GM23248 (cell line): ENCODE data around the gene RBKS. TPM values are rescaled to one million over a fixed set of nuclear protein-coding genes. Genes with fewer than 3 reads are reported as not detected.
A peak's percentile ranks its signal among the peaks of the same experiment; 100 is the strongest.

Source experiments
- DNase-seq: peaks from one replicate; pipeline ENCODE4 v3.0.0-alpha.2; 2015
- H2AFZ ChIP-seq: fragments of 200-600 bp; sonication (generic); 2 replicates; pipeline ENCODE4 v1.6.1; 2016; ENCODE audit warnings: antibody characterized with exemption
- H3F3A ChIP-seq: fragments of 200-600 bp; sonication (generic); 2 replicates; pipeline ENCODE4 v1.6.1; 2016; ENCODE audit warnings: mild to moderate bottlenecking, antibody characterized with exemption, mixed run types; ENCODE audit not compliant: insufficient read depth
- H3K27ac ChIP-seq: fragments of 200-600 bp; sonication (generic); 2 replicates; pipeline ENCODE4 v1.5.1; 2016; ENCODE audit warnings: mild to moderate bottlenecking
- H3K27me3 ChIP-seq: fragments of 200-600 bp; sonication (generic); replicated peaks from 2 replicates; pipeline ENCODE4 v1.6.1; 2016; ENCODE audit warnings: mild to moderate bottlenecking; ENCODE audit not compliant: insufficient read depth
- H3K36me3 ChIP-seq: fragments of 200-600 bp; sonication (generic); 2 replicates; pipeline ENCODE4 v1.6.1; 2016; ENCODE audit warnings: low read depth, mild to moderate bottlenecking
- H3K4me1 ChIP-seq: fragments of 200-600 bp; sonication (generic); 2 replicates; pipeline ENCODE4 v1.6.1; 2016; ENCODE audit warnings: mild to moderate bottlenecking; ENCODE audit not compliant: insufficient read depth
- H3K4me2 ChIP-seq: fragments of 200-600 bp; sonication (generic); one replicate; pipeline ENCODE4 v1.6.1; 2016; ENCODE audit warnings: mild to moderate bottlenecking; ENCODE audit not compliant: unreplicated experiment
- H3K4me3 ChIP-seq: fragments of 200-600 bp; sonication (generic); 2 replicates; pipeline ENCODE4 v1.5.1; 2016; ENCODE audit warnings: mild to moderate bottlenecking
- H3K79me2 ChIP-seq: fragments of 200-600 bp; sonication (generic); 2 replicates; pipeline ENCODE4 v1.6.1; 2016; ENCODE audit warnings: mild to moderate bottlenecking; ENCODE audit not compliant: insufficient read depth
- H3K9ac ChIP-seq: fragments of 200-600 bp; sonication (generic); 2 replicates; pipeline ENCODE4 v1.6.1; 2016; ENCODE audit warnings: mild to moderate bottlenecking
- H3K9me2 ChIP-seq: fragments of 200-600 bp; sonication (generic); 2 replicates; pipeline ENCODE4 v1.6.1; 2016; ENCODE audit warnings: mixed run types, mild to moderate bottlenecking, moderate library complexity; ENCODE audit not compliant: insufficient read depth
- H3K9me3 ChIP-seq: fragments of 200-600 bp; sonication (generic); one replicate; pipeline ENCODE4 v1.6.1; 2017; ENCODE audit warnings: low read depth
- H4K20me1 ChIP-seq: fragments of 200-600 bp; sonication (generic); 2 replicates; pipeline ENCODE4 v1.6.0; 2016; ENCODE audit not compliant: insufficient read depth
- EZH2 ChIP-seq: fragments of 200-600 bp; sonication (generic); IDR thresholded peaks from 2 replicates; pipeline ENCODE4 v1.6.1; 2018; ENCODE audit warnings: antibody characterized with exemption, mild to moderate bottlenecking; ENCODE audit not compliant: insufficient read depth, poor library complexity, severe bottlenecking
- EZH2phosphoT487 ChIP-seq: fragments of 200-600 bp; sonication (generic); IDR thresholded peaks from 2 replicates; pipeline ENCODE4 v1.6.1; 2018; ENCODE audit warnings: antibody characterized with exemption, moderate library complexity, mild to moderate bottlenecking, low read depth; ENCODE audit not compliant: insufficient read depth
- WGBS, 2 experiments: methylation state at CpG; one replicate each; pipeline ENCODE4 v1.1.6; 2015 to 2017; ENCODE audit warnings: low lambda C conversion rate in 2 of 2, low coverage in 1 of 2; ENCODE audit errors: missing lambda C conversion rate in 2 of 2; 5-methylcytosine and 5-hydroxymethylcytosine counted together
- in situ Hi-C: fragments of 300-500 bp; cut with MboI; formaldehyde crosslinking; loops from 2 replicates; pipeline ENCODE4 v1.15.0; 2020
- polyA plus RNA-seq: library from polyadenylated mRNA; unstranded; fragments of >200 nt; fragmentation: Nextera tagmentation; extraction: Ambion mirVana; gene quantifications from 2 replicates; pipeline ENCODE4 v1.2.1, GENCODE V29; 2016
- total RNA-seq: library from RNA; depleted of rRNA; stranded (reverse); fragments of >200 nt; shearing (Covaris generic); gene quantifications from 2 replicates; pipeline ENCODE4 v1.2.3, GENCODE V29; 2014

RBKS gene
- total and polyA plus RNA-seq, 2 experiments from 2014 or later = 2.8 to 3.6 TPM

DNA sequence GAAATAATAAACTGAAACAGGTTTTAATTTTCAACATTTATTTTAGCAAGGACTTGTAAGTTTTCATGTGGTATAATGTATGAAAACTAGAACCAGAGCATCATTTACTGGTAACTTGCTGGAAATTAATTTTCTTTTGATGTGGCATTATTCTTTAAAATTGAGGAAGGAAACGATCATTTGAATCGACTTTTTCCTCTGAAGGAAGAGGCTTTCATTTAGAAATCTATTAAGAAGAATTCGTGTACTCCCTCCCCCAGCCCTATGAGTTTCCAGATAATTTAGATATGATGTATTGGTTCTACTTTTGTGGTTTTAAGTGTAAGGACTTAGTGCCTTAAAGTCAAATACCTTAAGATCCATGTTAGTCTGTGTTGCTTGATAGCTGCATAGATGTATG lies 2.8 kb upstream of the RBKS start:
- Histone ChIP-seq H3K9me2 (no peaks in the 10 kb centered on the region), H3K9me3 (no peaks in the 10 kb centered on the region), H3K9ac (no peak overlapping the region), H3F3A (peaks cover 28% of the 10 kb centered on the region), H3K27ac (no peak overlapping the region), H3K4me1 (peaks cover 26% of the 10 kb centered on the region), H3K36me3 (no peaks in the 10 kb centered on the region; the same call in 1 of the 2 replicates), H4K20me1 (no peaks in the 10 kb centered on the region), H3K79me2 (peaks cover 40% of the 10 kb centered on the region), H3K27me3 (no peaks in the 10 kb centered on the region), H2AFZ (no peak overlapping the region), H3K4me2 (no peak overlapping the region), H3K4me3 (no peak overlapping the region)
- 74 to 75% methylated on average over 3 of the region's 3 CpGs for WGBS, 2 experiments
- in situ Hi-C loops = no loop called here
- no peak for DNase-seq
- TF ChIP-seq EZH2 (no peak), EZH2phosphoT487 (no peak)

DNA sequence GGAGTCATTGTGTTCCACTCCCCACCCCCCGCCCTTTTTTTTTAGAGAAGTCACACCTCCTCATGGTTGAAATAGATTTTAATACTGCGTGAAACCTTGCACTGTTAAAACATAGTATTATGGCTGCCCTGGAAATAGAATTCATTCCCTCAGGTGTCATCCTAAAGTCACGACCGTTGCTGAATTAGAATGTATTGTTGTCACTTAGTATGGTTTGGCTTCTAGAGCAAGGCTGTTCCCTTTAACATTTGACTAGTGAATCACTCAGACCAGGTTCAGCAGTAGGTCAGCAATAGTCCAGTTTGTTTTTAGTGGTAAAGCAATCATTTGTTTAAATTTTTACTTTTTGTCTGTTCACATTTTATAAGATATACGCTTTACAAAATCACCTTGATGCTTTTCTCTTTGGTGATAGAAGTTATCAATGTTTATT lies 1.5 kb upstream of the RBKS start:
- H3K4me1 ChIP-seq = peaks cover 32% of the 10 kb centered on the region
- peak overlapping the region; percentile 82 for H3K4me3 ChIP-seq
- H3K79me2 ChIP-seq = peaks cover 40% of the 10 kb centered on the region
- H3F3A ChIP-seq = peaks cover 33% of the 10 kb centered on the region
- peak; percentile 52 for DNase-seq
- no peaks in the 10 kb centered on the region; the same call in 1 of the 2 replicates for H3K36me3 ChIP-seq
- in situ Hi-C loops = no loop called here
- no peaks in the 10 kb centered on the region for H3K27me3 ChIP-seq
- no peak for TF ChIP-seq EZH2phosphoT487
- no peaks in the 10 kb centered on the region for H3K9me2 ChIP-seq
- no peaks in the 10 kb centered on the region for H4K20me1 ChIP-seq
- no peak overlapping the region for H3K9ac ChIP-seq
- peak overlapping the region; percentile 83 for H3K4me2 ChIP-seq
- no peak overlapping the region; the same call in 1 of the 2 replicates for H2AFZ ChIP-seq
- 95 to 96% methylated on average over 5 of the region's 5 CpGs for WGBS, 2 experiments
- H3K9me3 ChIP-seq = no peaks in the 10 kb centered on the region
- H3K27ac ChIP-seq = peak overlapping the region; percentile 75

GRCh38 chr2:27890924-27891672 lies 911 bp upstream of the RBKS start:
- peak overlapping the region; percentile 87 for H3K9ac ChIP-seq
- peak overlapping the region; percentile 75 for H3K27ac ChIP-seq
- no peaks in the 10 kb centered on the region for H3K9me3 ChIP-seq
- TF ChIP-seq EZH2 = no peak
- TF ChIP-seq EZH2phosphoT487 = no peak
- no peaks in the 10 kb centered on the region; the same call in 1 of the 2 replicates for H3K36me3 ChIP-seq
- peak overlapping the region; percentile 82 for H3K4me3 ChIP-seq
- H3K79me2 ChIP-seq = peaks cover 40% of the 10 kb centered on the region
- H3K9me2 ChIP-seq = no peaks in the 10 kb centered on the region
- H3K4me2 ChIP-seq = peak overlapping the region; percentile 83
- H3F3A ChIP-seq = peaks cover 34% of the 10 kb centered on the region
- in situ Hi-C loops = no loop called here
- no peaks in the 10 kb centered on the region for H4K20me1 ChIP-seq
- 17% methylated on average over 23 to 24 of the region's 24 CpGs for WGBS, 2 experiments
- peaks cover 36% of the 10 kb centered on the region for H3K4me1 ChIP-seq
- peak overlapping the region; percentile 92 for H2AFZ ChIP-seq
- H3K27me3 ChIP-seq = no peaks in the 10 kb centered on the region
- DNase-seq = peak; percentile 85

GRCh38 chr2:27889774-27890145 lies 427 bp downstream of the RBKS start:
- peak overlapping the region; percentile 83 for H3K4me2 ChIP-seq
- no peaks in the 10 kb centered on the region for H3K27me3 ChIP-seq
- no peaks in the 10 kb centered on the region for H3K36me3 ChIP-seq
- H3K4me3 ChIP-seq = peak overlapping the region; percentile 82
- TF ChIP-seq EZH2phosphoT487 (no peak), EZH2 (no peak)
- H3K4me1 ChIP-seq = peaks cover 49% of the 10 kb centered on the region
- peaks cover 47% of the 10 kb centered on the region for H3F3A ChIP-seq
- H4K20me1 ChIP-seq = no peaks in the 10 kb centered on the region
- 13 to 14% methylated on average over 10 of the region's 10 CpGs for WGBS, 2 experiments
- peak overlapping the region; percentile 87 for H3K9ac ChIP-seq
- in situ Hi-C loops = no loop called here
- peak; percentile 28 for DNase-seq
- H3K9me3 ChIP-seq = no peaks in the 10 kb centered on the region
- peaks cover 40% of the 10 kb centered on the region for H3K79me2 ChIP-seq
- peak overlapping the region; percentile 92 for H2AFZ ChIP-seq
- no peaks in the 10 kb centered on the region for H3K9me2 ChIP-seq
- peak overlapping the region; percentile 75 for H3K27ac ChIP-seq
